H1 (cell line): ENCODE measurements around the gene STX19. TPM values are rescaled to one million over a fixed set of nuclear protein-coding genes. Genes with fewer than 3 reads are reported as not detected.

Source experiments
- ATF2 ChIP-seq: IDR thresholded peaks from 2 replicates; pipeline ENCODE4 v1.6.1; 2012; ENCODE audit warnings: low read length, inconsistent platforms
- CEBPB ChIP-seq: IDR thresholded peaks from 2 replicates; pipeline ENCODE4 v1.6.1; 2012; ENCODE audit warnings: low read depth, low read length
- polyA plus RNA-seq, 7 experiments: library from polyadenylated mRNA; depleted of rRNA in 3 of 7; stranded (reverse) in 5 of 7; unstranded in 2 of 7; fragments of >200 nt in 5 of 7; fragments of 200-250 nt in 2 of 7; gene quantifications; 1 replicate in 5 of 7; 2 replicates in 1 of 7; 4 replicates in 1 of 7; pipeline versions ENCODE4 v1.2.1 to v1.2.3, GENCODE V29; 2011 to 2013; ENCODE audit warnings: missing spikeins in 2 of 7, mixed read lengths in 2 of 7
- total RNA-seq: library from RNA; stranded (reverse); fragmentation: NEBNext Ultra II Directional; extraction: Animal tissue kit (Norgen Biotek cat#: 25700); gene quantifications from 2 replicates; pipeline ENCODE4 v1.2.1, GENCODE V29; 2021

Gene STX19
- total and polyA plus RNA-seq, 2 of the 8 experiments (the other 6 are each of a cell fraction or from before 2014, with no cell fraction given) = not detected

DNA sequence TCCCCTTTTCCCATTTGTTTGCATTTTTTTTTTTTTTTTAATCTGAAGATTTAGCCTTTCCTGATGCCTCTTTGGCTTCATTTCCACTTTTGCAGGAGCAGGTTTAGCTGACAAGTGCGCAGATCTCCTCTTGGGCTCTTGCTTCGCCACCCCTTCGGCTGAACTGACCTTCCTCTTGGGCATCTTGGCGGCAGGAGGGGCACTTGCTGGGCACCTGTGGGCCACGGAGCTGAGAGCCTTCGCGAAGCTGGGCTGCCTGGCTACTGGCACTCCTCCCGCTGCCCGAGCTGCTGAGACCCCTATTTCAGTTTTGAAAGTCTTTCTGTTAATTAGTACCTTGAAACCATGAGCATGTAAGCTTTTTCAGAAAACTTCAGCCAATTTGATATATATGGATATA lies 39.6 kb downstream of the STX19 start (continued):
- TF ChIP-seq ATF2 (no peak), CEBPB (no peak)
- TF ChIP-seq, all 59 proteins: peak for 0
